HepG2 (cell line): ENCODE data around the gene ERCC2. TPM values are rescaled to one million over a fixed set of nuclear protein-coding genes. Genes with fewer than 3 reads are reported as not detected.

Experiments used
- CHD4 ChIP-seq: fragments of 200-600 bp; sonication (generic); IDR thresholded peaks from 2 replicates; pipeline ENCODE4 v1.7.0; 2017; ENCODE audit warnings: mild to moderate bottlenecking, low read length, borderline replicate concordance
- CREM ChIP-seq, 2 experiments: sonication (generic) in 1 of 2; formaldehyde crosslinking in 1 of 2; IDR thresholded peaks; 2 replicates each; pipeline versions ENCODE4 v1.4.0 to v1.6.1; 2016 to 2020; ENCODE audit warnings: antibody characterized with exemption in 1 of 2, mild to moderate bottlenecking in 1 of 2, missing genetic modification reagents in 1 of 2
- DNMT1 ChIP-seq: sonication (generic); formaldehyde crosslinking; IDR thresholded peaks from 2 replicates; pipeline ENCODE4 v1.5.1; 2020; ENCODE audit warnings: mild to moderate bottlenecking, missing genetic modification reagents
- DNMT3B ChIP-seq: conservative IDR thresholded peaks from 2 replicates; pipeline ENCODE4 v1.6.1; 2016; ENCODE audit warnings: missing biosample characterization, control low read depth
- ESRRA ChIP-seq: sonication (generic); formaldehyde crosslinking; IDR thresholded peaks from 2 replicates; pipeline ENCODE4 v1.5.1; 2020; ENCODE audit warnings: mild to moderate bottlenecking, low read depth, missing genetic modification reagents
- GATAD1 ChIP-seq: IDR thresholded peaks from 2 replicates; pipeline ENCODE4 v1.6.1; 2016; ENCODE audit warnings: missing genetic modification reagents, missing compliant biosample characterization
- GZF1 ChIP-seq: sonication (generic); formaldehyde crosslinking; IDR thresholded peaks from 2 replicates; pipeline ENCODE4 v1.5.1; 2020; ENCODE audit warnings: mild to moderate bottlenecking, missing genetic modification reagents
- HMG20B ChIP-seq: conservative IDR thresholded peaks from 2 replicates; pipeline ENCODE4 v1.6.1; 2016; ENCODE audit warnings: missing genetic modification reagents, missing compliant biosample characterization
- HNRNPUL1 ChIP-seq: fragments of 200-400 bp; formaldehyde crosslinking; IDR thresholded peaks from 2 replicates; pipeline ENCODE4 v1.6.1; 2017; ENCODE audit warnings: low read depth, mild to moderate bottlenecking, low read length, moderate library complexity
- KLF13 ChIP-seq: sonication (generic); formaldehyde crosslinking; IDR thresholded peaks from 2 replicates; pipeline ENCODE4 v1.4.0; 2020; ENCODE audit warnings: mild to moderate bottlenecking, missing genetic modification reagents
- NCOA2 ChIP-seq: sonication (generic); formaldehyde crosslinking; IDR thresholded peaks from 2 replicates; pipeline ENCODE4 v1.8.0; 2022; ENCODE audit warnings: inconsistent platforms
- PHF5A ChIP-seq: IDR thresholded peaks from one replicate; pipeline ENCODE4 v1.6.1; 2018; ENCODE audit warnings: low read depth, missing genetic modification reagents; ENCODE audit not compliant: unreplicated experiment
- SCMH1 ChIP-seq: sonication (generic); formaldehyde crosslinking; IDR thresholded peaks from 2 replicates; pipeline ENCODE4 v1.9.0; 2021; ENCODE audit warnings: missing genetic modification reagents, mild to moderate bottlenecking, borderline replicate concordance
- TAF15 ChIP-seq: fragments of 200-400 bp; formaldehyde crosslinking; IDR thresholded peaks from one replicate; pipeline ENCODE4 v1.6.1; 2018; ENCODE audit warnings: mild to moderate bottlenecking, low read depth, low read length; ENCODE audit not compliant: poor library complexity, severe bottlenecking
- ZNF121 ChIP-seq: sonication (generic); formaldehyde crosslinking; IDR thresholded peaks from 2 replicates; pipeline ENCODE4 v1.5.0; 2020; ENCODE audit warnings: mild to moderate bottlenecking, missing genetic modification reagents
- ZNF143 ChIP-seq: sonication (generic); formaldehyde crosslinking; IDR thresholded peaks from 2 replicates; pipeline ENCODE4 v1.4.0; 2020; ENCODE audit warnings: missing genetic modification reagents
- ZNF598 ChIP-seq: sonication (generic); formaldehyde crosslinking; IDR thresholded peaks from 2 replicates; pipeline ENCODE4 v1.5.1; 2020; ENCODE audit warnings: mild to moderate bottlenecking, missing genetic modification reagents, borderline replicate concordance
- ZNF615 ChIP-seq: sonication (generic); formaldehyde crosslinking; IDR thresholded peaks from 2 replicates; pipeline ENCODE4 v1.5.0; 2020; ENCODE audit warnings: mild to moderate bottlenecking, missing genetic modification reagents, borderline replicate concordance
- ZNF616 ChIP-seq: sonication (generic); formaldehyde crosslinking; IDR thresholded peaks from 2 replicates; pipeline ENCODE4 v1.5.0; 2020; ENCODE audit warnings: low read depth, mild to moderate bottlenecking, missing genetic modification reagents
- ZNF703 ChIP-seq: sonication (generic); formaldehyde crosslinking; IDR thresholded peaks from 2 replicates; pipeline ENCODE4 v1.5.1; 2020; ENCODE audit warnings: missing genetic modification reagents, mild to moderate bottlenecking, moderate library complexity, borderline replicate concordance
- polyA plus RNA-seq, 8 experiments: library from polyadenylated mRNA; depleted of rRNA in 3 of 8; stranded (reverse) in 7 of 8; unstranded in 1 of 8; fragments of >200 nt; fragmentation: Illumina TruSeq in 4 of 8; extraction: Trizol in 4 of 8; gene quantifications; 2 replicates each; pipeline versions ENCODE4 v1.2.1 to v1.2.3, GENCODE V29; 2011 to 2016; ENCODE audit warnings: low read depth in 4 of 8, missing spikeins in 1 of 8, mixed read lengths in 1 of 8; ENCODE audit not compliant: insufficient read depth in 1 of 8
- total RNA-seq, 5 experiments: library from RNA; depleted of rRNA; stranded (reverse); fragments of >200 nt; fragmentation: Illumina TruSeq; extraction: Trizol; gene quantifications; 2 replicates each; pipeline ENCODE4 v1.2.3, GENCODE V29; 2016; ENCODE audit warnings: low read depth in 1 of 5
- TF ChIP-seq, protein P1 (sequence below): sonication (generic); formaldehyde crosslinking; IDR thresholded peaks from 2 replicates; pipeline ENCODE4 v1.5.1; 2020; ENCODE audit warnings: missing genetic modification reagents, mild to moderate bottlenecking, borderline replicate concordance
- TF ChIP-seq, protein P2 (sequence below): sonication (generic); formaldehyde crosslinking; IDR thresholded peaks from 2 replicates; pipeline ENCODE4 v1.5.0; 2020; ENCODE audit warnings: missing genetic modification reagents, mild to moderate bottlenecking, borderline replicate concordance
- TF ChIP-seq, protein P3 (sequence below): sonication (generic); formaldehyde crosslinking; IDR thresholded peaks from 2 replicates; pipeline ENCODE4 v1.4.0; 2020; ENCODE audit warnings: mild to moderate bottlenecking, missing genetic modification reagents

ERCC2 gene
- total and polyA plus RNA-seq, 2 of the 13 experiments (the other 11 are each of a cell fraction or from before 2014, with no cell fraction given) = 25.4 to 49.2 TPM

DNA sequence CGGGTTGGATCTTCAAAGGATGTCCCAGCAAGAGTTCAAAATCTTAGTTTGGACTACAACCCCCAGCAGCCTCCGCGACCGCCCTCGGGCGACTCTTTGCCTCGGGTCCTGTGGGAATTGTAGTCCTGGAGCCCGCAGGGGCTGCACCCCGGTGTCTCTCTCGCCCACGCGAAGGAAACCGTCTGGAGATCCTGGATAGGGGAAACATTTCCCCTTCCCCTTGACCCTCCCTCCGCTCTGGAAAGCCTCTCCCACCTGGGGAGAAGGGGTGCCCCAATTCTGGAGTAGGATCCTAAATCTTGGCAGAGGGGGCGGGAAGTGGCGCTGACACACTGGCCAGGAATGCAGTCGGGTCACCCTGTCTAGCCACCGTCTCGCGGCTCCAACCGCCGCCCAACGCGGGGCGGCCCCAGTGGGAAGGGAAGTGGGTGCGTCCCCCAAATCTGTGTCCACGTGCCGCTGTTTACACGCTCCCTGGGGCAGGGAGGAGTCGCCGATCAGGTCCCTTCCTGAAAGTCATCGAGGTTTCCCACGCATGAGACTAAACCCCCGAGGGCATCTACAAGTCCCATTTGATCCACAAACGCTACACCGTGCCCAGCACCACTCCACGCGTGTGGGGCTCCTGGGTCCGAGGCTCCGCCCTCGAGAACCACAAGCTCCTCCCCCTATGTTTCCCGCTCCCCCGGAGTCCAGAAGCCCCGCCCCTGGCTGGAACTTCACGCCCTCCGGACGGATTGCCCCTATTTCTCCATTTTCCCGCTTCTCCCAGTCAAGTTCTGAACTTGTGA, 35.3 kb upstream of the ERCC2 start (continued):
- TF ChIP-seq, protein P1, sequence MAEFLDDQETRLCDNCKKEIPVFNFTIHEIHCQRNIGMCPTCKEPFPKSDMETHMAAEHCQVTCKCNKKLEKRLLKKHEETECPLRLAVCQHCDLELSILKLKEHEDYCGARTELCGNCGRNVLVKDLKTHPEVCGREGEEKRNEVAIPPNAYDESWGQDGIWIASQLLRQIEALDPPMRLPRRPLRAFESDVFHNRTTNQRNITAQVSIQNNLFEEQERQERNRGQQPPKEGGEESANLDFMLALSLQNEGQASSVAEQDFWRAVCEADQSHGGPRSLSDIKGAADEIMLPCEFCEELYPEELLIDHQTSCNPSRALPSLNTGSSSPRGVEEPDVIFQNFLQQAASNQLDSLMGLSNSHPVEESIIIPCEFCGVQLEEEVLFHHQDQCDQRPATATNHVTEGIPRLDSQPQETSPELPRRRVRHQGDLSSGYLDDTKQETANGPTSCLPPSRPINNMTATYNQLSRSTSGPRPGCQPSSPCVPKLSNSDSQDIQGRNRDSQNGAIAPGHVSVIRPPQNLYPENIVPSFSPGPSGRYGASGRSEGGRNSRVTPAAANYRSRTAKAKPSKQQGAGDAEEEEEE (CRISPR knock-in tag) = no peak
- TF ChIP-seq CHD4 (0 out of 2 replicates have a peak, but pooled peaks have one; percentile 11), TAF15 (no peak), ZNF143 (CRISPR knock-in tag) (peak; percentile 92), NCOA2 (CRISPR knock-in tag) (0 out of 2 replicates have a peak, but pooled peaks have one; percentile 4), ESRRA (CRISPR knock-in tag) (no peak), ZNF703 (CRISPR knock-in tag) (no peak), CREM (IDR thresholded peaks at IDR 0.05) (peak; percentile 97), CREM (CRISPR knock-in tag; IDR thresholded peaks at IDR 0.05) (no peak), ZNF598 (no peak), KLF13 (CRISPR knock-in tag) (no peak), GZF1 (CRISPR knock-in tag) (no peak), ZNF121 (CRISPR knock-in tag) (peak; percentile 58), PHF5A (CRISPR knock-in tag) (no peak), GATAD1 (CRISPR knock-in tag) (no peak), HMG20B (0 out of 2 replicates have a peak, but pooled peaks have one; percentile 28), ZNF615 (CRISPR knock-in tag) (no peak), SCMH1 (CRISPR knock-in tag) (no peak), DNMT3B (CRISPR knock-in tag) (no peak), ZNF616 (CRISPR knock-in tag) (no peak), HNRNPUL1 (no peak), DNMT1 (CRISPR knock-in tag) (no peak)
- TF ChIP-seq, protein P2, sequence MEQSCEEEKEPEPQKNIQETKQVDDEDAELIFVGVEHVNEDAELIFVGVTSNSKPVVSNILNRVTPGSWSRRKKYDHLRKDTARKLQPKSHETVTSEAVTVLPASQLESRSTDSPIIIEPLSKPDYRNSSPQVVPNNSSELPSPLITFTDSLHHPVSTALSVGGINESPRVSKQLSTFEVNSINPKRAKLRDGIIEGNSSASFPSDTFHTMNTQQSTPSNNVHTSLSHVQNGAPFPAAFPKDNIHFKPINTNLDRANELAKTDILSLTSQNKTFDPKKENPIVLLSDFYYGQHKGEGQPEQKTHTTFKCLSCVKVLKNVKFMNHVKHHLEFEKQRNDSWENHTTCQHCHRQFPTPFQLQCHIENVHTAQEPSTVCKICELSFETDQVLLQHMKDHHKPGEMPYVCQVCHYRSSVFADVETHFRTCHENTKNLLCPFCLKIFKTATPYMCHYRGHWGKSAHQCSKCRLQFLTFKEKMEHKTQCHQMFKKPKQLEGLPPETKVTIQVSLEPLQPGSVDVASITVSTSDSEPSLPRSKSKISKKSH (CRISPR knock-in tag) = peak; percentile 18; the same call in 1 of the 2 replicates
- TF ChIP-seq, protein P3, sequence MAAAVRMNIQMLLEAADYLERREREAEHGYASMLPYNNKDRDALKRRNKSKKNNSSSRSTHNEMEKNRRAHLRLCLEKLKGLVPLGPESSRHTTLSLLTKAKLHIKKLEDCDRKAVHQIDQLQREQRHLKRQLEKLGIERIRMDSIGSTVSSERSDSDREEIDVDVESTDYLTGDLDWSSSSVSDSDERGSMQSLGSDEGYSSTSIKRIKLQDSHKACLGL (CRISPR knock-in tag) = peak; percentile 48; the same call in 1 of the 2 replicates
